Glutamatergic neuron (in vitro differentiated cells): ENCODE results near the gene ARPP21. TPM values are rescaled to one million over a fixed set of nuclear protein-coding genes. Genes with fewer than 3 reads are reported as not detected.
"Not testable (repeated sequence)": the region's sequence is repeated elsewhere in the genome, so short reads cannot be mapped to it uniquely, and the experiment has no call there.

Source experiments
- DNase-seq: peaks from one replicate; pipeline ENCODE4 v3.0.0; 2022
- H3K27ac Mint-ChIP-seq: one replicate; pipeline ENCODE4 v1.8.0; 2020; ENCODE audit warnings: mild to moderate bottlenecking, mixed read lengths, inconsistent platforms; ENCODE audit not compliant: unreplicated experiment
- H3K27me3 Mint-ChIP-seq: one replicate; pipeline ENCODE4 v1.8.0; 2020; ENCODE audit warnings: mild to moderate bottlenecking, moderate library complexity, mixed read lengths, inconsistent platforms; ENCODE audit not compliant: unreplicated experiment
- H3K36me3 Mint-ChIP-seq: one replicate; pipeline ENCODE4 v1.8.0; 2020; ENCODE audit warnings: mild to moderate bottlenecking, mixed read lengths, inconsistent platforms; ENCODE audit not compliant: unreplicated experiment
- H3K4me1 Mint-ChIP-seq: one replicate; pipeline ENCODE4 v1.8.0; 2020; ENCODE audit warnings: mild to moderate bottlenecking, low read depth, mixed read lengths, inconsistent platforms; ENCODE audit not compliant: unreplicated experiment
- H3K4me3 Mint-ChIP-seq: one replicate; pipeline ENCODE4 v1.8.0; 2020; ENCODE audit warnings: mild to moderate bottlenecking, mixed read lengths, inconsistent platforms; ENCODE audit not compliant: unreplicated experiment
- H3K9me3 Mint-ChIP-seq: one replicate; pipeline ENCODE4 v1.8.0; 2020; ENCODE audit warnings: mild to moderate bottlenecking, moderate library complexity, mixed read lengths, inconsistent platforms; ENCODE audit not compliant: unreplicated experiment
- CTCF ChIP-seq: fragments of 200-600 bp; sonication (generic); IDR thresholded peaks from one replicate; pipeline ENCODE4 v1.5.0; 2021; ENCODE audit not compliant: partially characterized antibody, unreplicated experiment
- total RNA-seq: library from RNA; stranded (reverse); fragmentation: NEBNext Ultra II Directional; extraction: Animal tissue kit (Norgen Biotek cat#: 25700); gene quantifications from one replicate; pipeline ENCODE4 v1.2.1, GENCODE V29; 2021; ENCODE audit not compliant: unreplicated experiment

Gene ARPP21
- total RNA-seq, 1 donor from 2014 or later = 10.3 TPM

- DNase-seq = no peak
- Mint-ChIP-seq H3K27ac (no peak overlapping the region), H3K36me3 (no peaks in the 10 kb centered on the region), H3K4me3 (no peak overlapping the region), H3K27me3 (no peaks in the 10 kb centered on the region), H3K9me3 (no peaks in the 10 kb centered on the region), H3K4me1 (peaks cover 4% of the 10 kb centered on the region)
- TF ChIP-seq CTCF = no peak
Observed at GRCh38 chr3:35793667-35794066, 154.3 kb downstream of the ARPP21 start.

- TF ChIP-seq CTCF = no peak
- Mint-ChIP-seq H3K4me3 (no peak overlapping the region), H3K36me3 (peaks cover 4% of the 10 kb centered on the region), H3K9me3 (peaks cover 2% of the 10 kb centered on the region), H3K27ac (no peak overlapping the region), H3K4me1 (no peaks in the 10 kb centered on the region), H3K27me3 (no peaks in the 10 kb centered on the region)
- DNase-seq = no peak
Observed at GRCh38 chr3:35800960-35801459, 161.7 kb downstream of the ARPP21 start.

- H3K27me3 Mint-ChIP-seq = no peaks in the 10 kb centered on the region
- DNase-seq = no peak
- H3K4me1 Mint-ChIP-seq = no peaks in the 10 kb centered on the region
- no peaks in the 10 kb centered on the region for H3K36me3 Mint-ChIP-seq
- no peak for TF ChIP-seq CTCF
- H3K9me3 Mint-ChIP-seq = no peaks in the 10 kb centered on the region
- no peak overlapping the region for H3K27ac Mint-ChIP-seq
- H3K4me3 Mint-ChIP-seq = no peak overlapping the region
Observed at GRCh38 chr3:35814531-35814930, 175.2 kb downstream of the ARPP21 start.

GRCh38 chr3:35815796-35816195 is 176.5 kb downstream of the ARPP21 start:
- H3K27ac Mint-ChIP-seq, H3K27me3 Mint-ChIP-seq, H3K4me3 Mint-ChIP-seq, H3K9me3 Mint-ChIP-seq, DNase-seq, H3K4me1 Mint-ChIP-seq, H3K36me3 Mint-ChIP-seq: not testable (repeated sequence)

GRCh38 chr3:35817216-35817615 is 177.9 kb downstream of the ARPP21 start:
- TF ChIP-seq CTCF = no peak
- DNase-seq = no peak
- H3K36me3 Mint-ChIP-seq = no peaks in the 10 kb centered on the region

More at GRCh38 chr3:35817216-35817615, 177.9 kb downstream of the ARPP21 start:
- no peak overlapping the region for H3K4me3 Mint-ChIP-seq
- no peaks in the 10 kb centered on the region for H3K4me1 Mint-ChIP-seq
- H3K9me3 Mint-ChIP-seq = no peaks in the 10 kb centered on the region
- no peak overlapping the region for H3K27ac Mint-ChIP-seq
- H3K27me3 Mint-ChIP-seq = no peaks in the 10 kb centered on the region
